Measurements from ENCODE around the gene ZMIZ1.

Gene ZMIZ1

GRCh38 chr10:79340646-79341244 is 272.0 kb downstream of the ZMIZ1 start:
- DNase-seq (ENCODE audit: low read depth in 2 of 2): no peak

GRCh38 chr10:79342295-79342761 is 273.6 kb downstream of the ZMIZ1 start:
- DNase-seq (ENCODE audit: low read depth in 2 of 2): no peak

- no peak for DNase-seq (ENCODE audit: low read depth in 2 of 2)
Measured at GRCh38 chr10:79342811-79343561, 274.2 kb downstream of the ZMIZ1 start.

- DNase-seq (ENCODE audit: low read depth in 2 of 2): no peak
Measured at GRCh38 chr10:79344502-79345195, 275.9 kb downstream of the ZMIZ1 start.

GRCh38 chr10:79345241-79346011 is 276.7 kb downstream of the ZMIZ1 start:
- no peak for DNase-seq (ENCODE audit: low read depth in 2 of 2)

- DNase-seq (ENCODE audit: low read depth in 2 of 2): no peak
Measured at GRCh38 chr10:79346012-79346340, 277.2 kb downstream of the ZMIZ1 start.

GRCh38 chr10:79346388-79347225 is 277.8 kb downstream of the ZMIZ1 start:
- no peak for DNase-seq (ENCODE audit: low read depth in 2 of 2)

GRCh38 chr10:79347226-79347893 is 278.6 kb downstream of the ZMIZ1 start, which contains the start of gene PPIF:
Gene PPIF, plus strand, starts transcription at chr10:79347469. Its CDS starts 80 bp downstream, at chr10:79347549.
- peak; percentile 92 for DNase-seq (ENCODE audit: low read depth in 2 of 2)

- DNase-seq (ENCODE audit: low read depth in 2 of 2): peak; percentile 71 to 72
Measured at GRCh38 chr10:79347894-79348639, 279.3 kb downstream of the ZMIZ1 start.

- no peak for DNase-seq (ENCODE audit: low read depth in 2 of 2)
Measured at GRCh38 chr10:79348640-79348988, 279.8 kb downstream of the ZMIZ1 start.

- DNase-seq (ENCODE audit: low read depth in 2 of 2): no peak
Measured at GRCh38 chr10:79349072-79349491, 280.3 kb downstream of the ZMIZ1 start.

GRCh38 chr10:79349766-79350406 is 281.1 kb downstream of the ZMIZ1 start:
- DNase-seq (ENCODE audit: low read depth in 2 of 2): no peak

GRCh38 chr10:79350407-79351154 is 281.8 kb downstream of the ZMIZ1 start:
- no peak for DNase-seq (ENCODE audit: low read depth in 2 of 2)

GRCh38 chr10:79351332-79351731 is 282.6 kb downstream of the ZMIZ1 start:
- no peak for DNase-seq (ENCODE audit: low read depth in 2 of 2)

GRCh38 chr10:79352035-79352877 is 283.5 kb downstream of the ZMIZ1 start:
- no peak for DNase-seq (ENCODE audit: low read depth in 2 of 2)

- DNase-seq (ENCODE audit: low read depth in 2 of 2): no peak
Measured at GRCh38 chr10:79353000-79353406, 284.2 kb downstream of the ZMIZ1 start.

GRCh38 chr10:79353726-79354125 is 285.0 kb downstream of the ZMIZ1 start:
- no peak for DNase-seq (ENCODE audit: low read depth in 2 of 2)

GRCh38 chr10:79354141-79354540 is 285.4 kb downstream of the ZMIZ1 start:
- DNase-seq (ENCODE audit: low read depth in 2 of 2): no peak
